KMS-11 (cell line): ENCODE results near the gene ELMO1.

ENCODE experiments used
- H2AFZ ChIP-seq: fragments of 200-600 bp; sonication (generic); 2 replicates; pipeline ENCODE4 v1.6.1; 2016; ENCODE audit warnings: antibody characterized with exemption, mixed run types, low read depth
- H3K27ac ChIP-seq: fragments of 200-600 bp; sonication (generic); 2 replicates; pipeline ENCODE4 v1.6.1; 2016; ENCODE audit warnings: mild to moderate bottlenecking, mixed run types
- H3K27me3 ChIP-seq: fragments of 200-600 bp; sonication (generic); 2 replicates; pipeline ENCODE4 v1.6.1; 2017; ENCODE audit warnings: mild to moderate bottlenecking, low read depth, mixed run types, moderate library complexity; ENCODE audit not compliant: insufficient read depth
- H3K36me3 ChIP-seq: fragments of 200-600 bp; sonication (generic); 2 replicates; pipeline ENCODE4 v1.6.1; 2017; ENCODE audit warnings: mild to moderate bottlenecking, mixed run types; ENCODE audit not compliant: insufficient read depth
- H3K4me1 ChIP-seq: fragments of 200-600 bp; sonication (generic); 2 replicates; pipeline ENCODE4 v1.6.1; 2016; ENCODE audit warnings: mild to moderate bottlenecking, low read depth, mixed run types; ENCODE audit not compliant: poor library complexity, severe bottlenecking
- H3K4me2 ChIP-seq: fragments of 200-600 bp; sonication (generic); 2 replicates; pipeline ENCODE4 v1.7.0; 2016; ENCODE audit warnings: mild to moderate bottlenecking, mixed run types
- H3K4me3 ChIP-seq: fragments of 200-600 bp; sonication (generic); IDR thresholded peaks from 2 replicates; pipeline ENCODE4 v1.6.1; 2017; ENCODE audit warnings: low read depth, low read length, mixed read lengths; ENCODE audit not compliant: insufficient read depth
- H3K79me2 ChIP-seq: fragments of 200-600 bp; sonication (generic); 2 replicates; pipeline ENCODE4 v1.6.1; 2016; ENCODE audit warnings: low read depth, mixed run types; ENCODE audit not compliant: insufficient read depth
- H3K9ac ChIP-seq: fragments of 200-600 bp; sonication (generic); 2 replicates; pipeline ENCODE4 v1.6.1; 2016; ENCODE audit warnings: mild to moderate bottlenecking, mixed run types
- H4K20me1 ChIP-seq: fragments of 200-600 bp; sonication (generic); 2 replicates; pipeline ENCODE4 v1.6.1; 2016; ENCODE audit warnings: mild to moderate bottlenecking, mixed run types; ENCODE audit not compliant: insufficient read depth
- TF ChIP-seq, protein P1 (sequence below): fragments of 200-600 bp; sonication (generic); conservative IDR thresholded peaks from 2 replicates; pipeline ENCODE4 v1.6.1; 2017; ENCODE audit warnings: low read depth, mild to moderate bottlenecking, antibody characterized with exemption, low read length, moderate library complexity, mixed read lengths

Gene ELMO1, protein sequence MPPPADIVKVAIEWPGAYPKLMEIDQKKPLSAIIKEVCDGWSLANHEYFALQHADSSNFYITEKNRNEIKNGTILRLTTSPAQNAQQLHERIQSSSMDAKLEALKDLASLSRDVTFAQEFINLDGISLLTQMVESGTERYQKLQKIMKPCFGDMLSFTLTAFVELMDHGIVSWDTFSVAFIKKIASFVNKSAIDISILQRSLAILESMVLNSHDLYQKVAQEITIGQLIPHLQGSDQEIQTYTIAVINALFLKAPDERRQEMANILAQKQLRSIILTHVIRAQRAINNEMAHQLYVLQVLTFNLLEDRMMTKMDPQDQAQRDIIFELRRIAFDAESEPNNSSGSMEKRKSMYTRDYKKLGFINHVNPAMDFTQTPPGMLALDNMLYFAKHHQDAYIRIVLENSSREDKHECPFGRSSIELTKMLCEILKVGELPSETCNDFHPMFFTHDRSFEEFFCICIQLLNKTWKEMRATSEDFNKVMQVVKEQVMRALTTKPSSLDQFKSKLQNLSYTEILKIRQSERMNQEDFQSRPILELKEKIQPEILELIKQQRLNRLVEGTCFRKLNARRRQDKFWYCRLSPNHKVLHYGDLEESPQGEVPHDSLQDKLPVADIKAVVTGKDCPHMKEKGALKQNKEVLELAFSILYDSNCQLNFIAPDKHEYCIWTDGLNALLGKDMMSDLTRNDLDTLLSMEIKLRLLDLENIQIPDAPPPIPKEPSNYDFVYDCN

DNA sequence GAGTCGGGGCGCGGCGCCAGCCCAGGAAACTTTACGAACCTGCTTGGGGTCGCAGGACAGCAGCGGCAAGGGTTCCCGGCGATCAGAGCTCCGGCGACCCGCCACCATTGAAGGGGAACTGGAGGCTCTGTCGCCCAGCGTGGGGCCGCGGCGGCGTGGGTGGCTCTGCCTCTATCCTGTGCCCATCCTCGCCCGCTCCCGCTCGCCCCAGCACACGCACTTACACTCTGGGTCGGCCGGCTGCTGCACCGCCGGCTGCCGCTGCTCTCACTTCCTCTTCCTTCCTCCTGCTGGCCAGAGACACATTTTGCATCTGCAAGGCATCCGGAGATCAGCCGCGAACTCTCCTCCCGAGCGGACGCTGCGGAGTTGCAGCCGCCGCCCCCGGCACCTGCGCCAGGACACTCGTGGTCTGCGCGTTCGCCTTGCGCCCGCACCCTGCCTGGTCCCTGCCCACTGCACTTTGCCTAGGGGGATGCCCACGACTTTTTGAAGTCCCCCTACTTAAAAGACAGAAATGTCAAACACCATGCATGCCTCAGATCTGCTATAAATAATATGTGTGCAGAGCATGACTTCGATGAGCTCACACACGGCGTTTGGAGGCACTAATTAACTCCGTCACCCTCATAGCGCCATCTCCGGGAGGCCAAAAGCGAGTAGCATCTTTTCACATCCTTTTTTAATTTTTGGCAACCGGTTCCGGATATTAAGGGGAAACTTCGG is at the start of gene ELMO1:
Gene ELMO1 (minus strand): TSS at position 229 of the 726 bp plus-strand sequence. CDS start 106,174 bp downstream, outside the sequence.
- no peaks in the 10 kb centered on the region for H4K20me1 ChIP-seq
- H3K4me2 ChIP-seq = peak within 1 kb of the TSS; percentile 99
- H3K9ac ChIP-seq = peak within 1 kb of the TSS; percentile 58
- H3K4me3 ChIP-seq = no peak within 1 kb of the TSS
- peak within 1 kb of the TSS; percentile 93 for H2AFZ ChIP-seq
- TF ChIP-seq, protein P1, sequence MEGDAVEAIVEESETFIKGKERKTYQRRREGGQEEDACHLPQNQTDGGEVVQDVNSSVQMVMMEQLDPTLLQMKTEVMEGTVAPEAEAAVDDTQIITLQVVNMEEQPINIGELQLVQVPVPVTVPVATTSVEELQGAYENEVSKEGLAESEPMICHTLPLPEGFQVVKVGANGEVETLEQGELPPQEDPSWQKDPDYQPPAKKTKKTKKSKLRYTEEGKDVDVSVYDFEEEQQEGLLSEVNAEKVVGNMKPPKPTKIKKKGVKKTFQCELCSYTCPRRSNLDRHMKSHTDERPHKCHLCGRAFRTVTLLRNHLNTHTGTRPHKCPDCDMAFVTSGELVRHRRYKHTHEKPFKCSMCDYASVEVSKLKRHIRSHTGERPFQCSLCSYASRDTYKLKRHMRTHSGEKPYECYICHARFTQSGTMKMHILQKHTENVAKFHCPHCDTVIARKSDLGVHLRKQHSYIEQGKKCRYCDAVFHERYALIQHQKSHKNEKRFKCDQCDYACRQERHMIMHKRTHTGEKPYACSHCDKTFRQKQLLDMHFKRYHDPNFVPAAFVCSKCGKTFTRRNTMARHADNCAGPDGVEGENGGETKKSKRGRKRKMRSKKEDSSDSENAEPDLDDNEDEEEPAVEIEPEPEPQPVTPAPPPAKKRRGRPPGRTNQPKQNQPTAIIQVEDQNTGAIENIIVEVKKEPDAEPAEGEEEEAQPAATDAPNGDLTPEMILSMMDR = peak; percentile 52; the same call in 1 of the 2 replicates
- H3K36me3 ChIP-seq = no peaks in the 10 kb centered on the region
- no peaks in the 10 kb centered on the region for H3K27me3 ChIP-seq
- H3K4me1 ChIP-seq = peaks cover 8% of the 10 kb centered on the region
- H3K27ac ChIP-seq = peak within 1 kb of the TSS; percentile 46
- H3K79me2 ChIP-seq = no peaks in the 10 kb centered on the region

DNA sequence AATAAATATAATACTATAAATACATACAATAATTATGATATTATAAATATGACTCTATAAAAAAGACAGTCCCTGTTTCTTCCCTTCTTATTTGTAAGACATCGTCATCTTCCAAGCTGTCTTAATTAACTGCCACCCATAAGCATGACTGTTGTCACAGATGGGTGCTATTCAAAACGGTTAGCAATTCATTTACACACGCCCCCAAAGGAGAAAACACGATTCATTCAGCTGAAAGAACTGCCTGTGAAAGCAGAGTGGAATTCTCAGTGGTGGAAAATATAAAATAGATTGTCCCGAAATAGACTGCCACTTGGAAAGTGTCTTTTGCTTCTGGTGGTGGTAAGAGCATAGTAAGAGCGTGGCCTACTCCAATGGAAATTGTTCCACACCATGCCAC is 48.9 kb upstream of the ELMO1 start:
- Histone ChIP-seq H3K36me3 (no peaks in the 10 kb centered on the region), H3K4me2 (no peak overlapping the region), H3K4me1 (peaks cover 29% of the 10 kb centered on the region), H2AFZ (no peak overlapping the region), H3K27me3 (no peaks in the 10 kb centered on the region), H3K79me2 (no peaks in the 10 kb centered on the region), H4K20me1 (no peaks in the 10 kb centered on the region), H3K9ac (no peak overlapping the region), H3K27ac (no peak overlapping the region), H3K4me3 (no peak overlapping the region)
- TF ChIP-seq, protein P1 = no peak

DNA sequence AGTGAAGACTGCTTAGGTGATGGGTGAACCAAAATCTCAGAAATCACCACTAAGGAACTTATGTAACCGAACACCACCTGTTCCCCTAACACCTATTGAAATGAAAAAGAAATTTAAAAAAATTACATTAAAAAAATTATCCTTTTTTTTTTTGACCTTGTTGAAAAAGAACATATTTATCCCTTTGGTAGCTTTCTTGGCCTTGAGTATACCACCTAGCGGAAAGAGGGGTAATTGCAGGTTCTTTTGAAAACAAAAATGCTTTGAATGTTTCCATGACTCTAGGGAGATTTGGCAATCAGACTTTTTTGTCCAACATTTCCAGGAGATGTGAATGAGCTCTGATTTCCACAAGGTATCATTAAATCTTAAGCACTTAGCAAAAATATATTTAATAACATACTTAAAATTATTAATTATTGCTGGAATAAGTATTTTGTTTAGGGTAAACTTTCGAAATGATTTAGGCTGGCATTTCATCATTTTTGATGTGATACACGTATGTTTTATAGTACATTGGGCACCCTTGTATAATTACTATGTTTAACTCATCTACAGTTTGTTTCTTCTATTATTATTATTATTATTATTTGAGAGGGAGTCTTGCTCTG is 47.0 kb upstream of the ELMO1 start:
- Histone ChIP-seq H2AFZ (peak overlapping the region; percentile 59), H4K20me1 (no peaks in the 10 kb centered on the region), H3K4me3 (no peak overlapping the region), H3K27me3 (no peaks in the 10 kb centered on the region), H3K27ac (no peak overlapping the region; the same call in 1 of the 2 replicates), H3K4me1 (peaks cover 29% of the 10 kb centered on the region), H3K9ac (no peak overlapping the region), H3K4me2 (peak overlapping the region; percentile 62), H3K36me3 (no peaks in the 10 kb centered on the region), H3K79me2 (no peaks in the 10 kb centered on the region)
- TF ChIP-seq, protein P1 = peak; percentile 76; the same call in 1 of the 2 replicates

DNA sequence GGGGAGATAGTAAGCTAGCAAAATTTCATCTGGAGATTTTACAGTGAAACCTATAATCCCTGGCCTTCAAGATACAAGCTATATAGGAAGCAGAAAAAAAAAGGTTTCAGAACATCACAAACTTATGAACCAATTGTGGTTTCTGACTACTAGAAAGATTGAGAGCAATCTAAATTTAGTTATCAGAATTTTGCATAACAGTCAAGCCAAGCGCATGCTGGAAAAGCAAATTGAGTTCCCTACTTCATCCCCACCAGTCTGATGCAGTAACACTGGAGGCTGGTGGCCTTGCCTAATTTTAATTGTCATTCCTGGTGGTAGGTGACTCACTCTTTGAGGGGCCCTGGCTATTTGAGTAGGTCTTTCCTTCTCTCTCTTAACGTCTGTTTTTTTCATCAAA is 46.3 kb upstream of the ELMO1 start:
- Histone ChIP-seq H4K20me1 (no peaks in the 10 kb centered on the region), H3K79me2 (no peaks in the 10 kb centered on the region), H3K9ac (no peak overlapping the region), H2AFZ (peak overlapping the region; percentile 59), H3K4me3 (no peak overlapping the region), H3K27ac (no peak overlapping the region; the same call in 1 of the 2 replicates), H3K4me2 (peak overlapping the region; percentile 62), H3K27me3 (no peaks in the 10 kb centered on the region), H3K4me1 (peaks cover 29% of the 10 kb centered on the region), H3K36me3 (no peaks in the 10 kb centered on the region)
- TF ChIP-seq, protein P1 = no peak
